A549 (cell line): ENCODE measurements around the gene MAPK4. TPM values are rescaled to one million over a fixed set of nuclear protein-coding genes. Genes with fewer than 3 reads are reported as not detected.

Source experiments
- ATAC-seq, 2 experiments: fragments of 200-7000 bp in 1 of 2; fragments of >200 bp in 1 of 2; cut with Nextera tagmentation in 1 of 2; cut with Tn5 transposase in 1 of 2; 3 replicates each; pipeline versions ENCODE4 v1.8.0 to v1.9.1; 2018 to 2020; ENCODE audit warnings: mild to moderate bottlenecking in 1 of 2, moderate library complexity in 1 of 2
- CTCF ChIA-PET: fragments of 300-600 bp; sonication (Branson Sonifier 250); formaldehyde crosslinking; extraction: SDS; loops from one replicate; lab custom pipeline; 2021; ENCODE audit warnings: antibody characterized with exemption, inconsistent platforms; lab: Yijun Ruan, JAX
- POLR2A ChIA-PET: fragments of 350-600 bp; formaldehyde crosslinking; extraction: SDS; loops from one replicate; lab custom pipeline; 2021; ENCODE audit warnings: antibody characterized with exemption, inconsistent platforms; lab: Yijun Ruan, JAX
- DNase-seq, 2 experiments: peaks; one replicate each; pipeline versions ENCODE4 v3.0.0 to v3.0.0-alpha.2; 2011 to 2016; ENCODE audit warnings: low read depth in 1 of 2, low spot score in 1 of 2
- FAIRE-seq: peaks from 2 replicates; lab custom pipeline; 2011; peaks lifted over from hg19 to GRCh38; lab: Jason Lieb, UNC
- H3K27ac ChIP-seq, 2 experiments: fragments of >200 bp; sonication (Bioruptor Twin); formaldehyde crosslinking; 3 replicates each; pipeline ENCODE4 v1.5.1; 2016 to 2017
- H3K4me1 ChIP-seq: fragments of >200 bp; sonication (Bioruptor Twin); formaldehyde crosslinking; 3 replicates; pipeline ENCODE4 v1.6.1; 2016
- H3K4me2 ChIP-seq: fragments of >200 bp; sonication (Bioruptor Twin); formaldehyde crosslinking; 3 replicates; pipeline ENCODE4 v1.6.1; 2016
- H3K4me3 ChIP-seq: fragments of >200 bp; sonication (Bioruptor Twin); formaldehyde crosslinking; 3 replicates; pipeline ENCODE4 v1.5.1; 2016
- H3K9me3 ChIP-seq: fragments of >200 bp; sonication (Bioruptor Twin); formaldehyde crosslinking; 3 replicates; pipeline ENCODE4 v1.6.1; 2016
- BHLHE40 ChIP-seq: IDR thresholded peaks from 2 replicates; pipeline ENCODE4 v1.6.1; 2012; ENCODE audit warnings: low read depth, low read length, inconsistent platforms
- CEBPB ChIP-seq, 2 experiments: fragments of >200 bp in 1 of 2; sonication (Bioruptor Twin) in 1 of 2; formaldehyde crosslinking in 1 of 2; IDR thresholded peaks; 2 replicates each; pipeline ENCODE4 v1.6.1; 2012 to 2016
- CHD2 ChIP-seq: fragments of 150-350 bp; IDR thresholded peaks from 2 replicates; pipeline ENCODE4 v1.6.1; 2014; ENCODE audit warnings: low read length; ENCODE audit not compliant: partially characterized antibody
- EHF ChIP-seq: fragments of 250-450 bp; sonication (Bioruptor Pico); IDR thresholded peaks from 2 replicates; pipeline ENCODE4 v1.5.0; 2020; ENCODE audit warnings: mild to moderate bottlenecking
- EHMT2 ChIP-seq: fragments of 200-600 bp; sonication (generic); IDR thresholded peaks from 2 replicates; pipeline ENCODE4 v1.6.1; 2016; ENCODE audit warnings: antibody characterized with exemption, low read depth, mild to moderate bottlenecking, moderate library complexity
- EP300 ChIP-seq, 2 experiments: fragments of >200 bp; sonication (Bioruptor Twin); formaldehyde crosslinking; IDR thresholded peaks; 2 replicates in 1 of 2; 3 replicates in 1 of 2; pipeline ENCODE4 v1.6.1; 2016 to 2017
- FOSB ChIP-seq: fragments of 250-450 bp; sonication (Bioruptor Pico); IDR thresholded peaks from 2 replicates; pipeline ENCODE4 v1.5.0; 2020; ENCODE audit warnings: mild to moderate bottlenecking, moderate library complexity
- HDAC2 ChIP-seq: fragments of 200-600 bp; sonication (generic); IDR thresholded peaks from 2 replicates; pipeline ENCODE4 v1.6.1; 2016
- HEYL ChIP-seq: fragments of 250-450 bp; sonication (Bioruptor Pico); IDR thresholded peaks from 2 replicates; pipeline ENCODE4 v1.8.0; 2021; ENCODE audit warnings: mild to moderate bottlenecking, moderate library complexity
- JUNB ChIP-seq: fragments of >200 bp; sonication (Bioruptor Twin); formaldehyde crosslinking; IDR thresholded peaks from 2 replicates; pipeline ENCODE4 v1.6.1; 2016
- KDM1A ChIP-seq: fragments of 200-600 bp; sonication (generic); IDR thresholded peaks from 2 replicates; pipeline ENCODE4 v1.6.1; 2016; ENCODE audit warnings: low read depth, mild to moderate bottlenecking
- KDM5A ChIP-seq: fragments of 200-600 bp; sonication (generic); IDR thresholded peaks from 2 replicates; pipeline ENCODE4 v1.6.1; 2016; ENCODE audit warnings: antibody characterized with exemption, mild to moderate bottlenecking
- NPAS2 ChIP-seq: fragments of 250-450 bp; sonication (Bioruptor Pico); IDR thresholded peaks from 2 replicates; pipeline ENCODE4 v1.8.0; 2022; ENCODE audit warnings: mild to moderate bottlenecking, moderate library complexity, borderline replicate concordance
- PHF8 ChIP-seq: fragments of 200-600 bp; sonication (generic); IDR thresholded peaks from 2 replicates; pipeline ENCODE4 v1.6.1; 2016; ENCODE audit warnings: low read depth, mild to moderate bottlenecking, antibody characterized with exemption, moderate library complexity, borderline replicate concordance
- RAD21 ChIP-seq, 2 experiments: fragments of >200 bp in 1 of 2; sonication (Bioruptor Twin) in 1 of 2; formaldehyde crosslinking in 1 of 2; IDR thresholded peaks in 1 of 2; conservative IDR thresholded peaks in 1 of 2; 2 replicates in 1 of 2; 3 replicates in 1 of 2; pipeline ENCODE4 v1.6.1; 2012 to 2018; ENCODE audit warnings: inconsistent platforms in 1 of 2
- RARB ChIP-seq: fragments of 250-450 bp; sonication (Bioruptor Pico); IDR thresholded peaks from 2 replicates; pipeline ENCODE4 v1.8.0; 2021; ENCODE audit warnings: mild to moderate bottlenecking, moderate library complexity
- RCOR1 ChIP-seq: fragments of 150-350 bp; IDR thresholded peaks from 2 replicates; pipeline ENCODE4 v1.6.1; 2014; ENCODE audit warnings: antibody characterized with exemption, low read length, low read depth
- RNF2 ChIP-seq: fragments of 200-600 bp; sonication (generic); IDR thresholded peaks from 2 replicates; pipeline ENCODE4 v1.6.1; 2016; ENCODE audit warnings: low read depth, mild to moderate bottlenecking, antibody characterized with exemption, moderate library complexity, borderline replicate concordance
- SREBF2 ChIP-seq: fragments of 450-650 bp; IDR thresholded peaks from 2 replicates; pipeline ENCODE4 v1.6.1; 2014; ENCODE audit warnings: mild to moderate bottlenecking, moderate library complexity
- ZC3H11A ChIP-seq: fragments of 450-650 bp; IDR thresholded peaks from 2 replicates; pipeline ENCODE4 v1.6.1; 2014; ENCODE audit warnings: antibody characterized with exemption, mild to moderate bottlenecking
- ZNF302 ChIP-seq: fragments of 250-450 bp; sonication (Bioruptor Pico); IDR thresholded peaks from 2 replicates; pipeline ENCODE4 v1.9.0; 2021; ENCODE audit warnings: inconsistent platforms, mild to moderate bottlenecking, moderate library complexity
- ZSCAN20 ChIP-seq: fragments of 250-450 bp; sonication (Bioruptor Pico); IDR thresholded peaks from 2 replicates; pipeline ENCODE4 v1.8.0; 2022; ENCODE audit warnings: mild to moderate bottlenecking, moderate library complexity
- WGBS: methylation state at CpG from one replicate; pipeline ENCODE4 v1.1.6; 2017; ENCODE audit errors: missing lambda C conversion rate; 5-methylcytosine and 5-hydroxymethylcytosine counted together
- polyA plus RNA-seq, 4 experiments: library from polyadenylated mRNA; depleted of rRNA in 3 of 4; stranded (reverse); fragments of >200 nt; fragmentation: RNase III in 1 of 4; extraction: RNeasy Plus Mini Kit Qiagen cat#74134 plus additional on column Dnase treatment in 1 of 4; gene quantifications; 2 replicates in 3 of 4; 3 replicates in 1 of 4; pipeline ENCODE4 v1.2.3, GENCODE V29; 2011 to 2017
- TF ChIP-seq, protein P1 (sequence below): fragments of >200 bp; sonication (Bioruptor Twin); formaldehyde crosslinking; IDR thresholded peaks from 2 replicates; pipeline ENCODE4 v1.6.1; 2016
- TF ChIP-seq, protein P2 (sequence below): fragments of 450-650 bp; IDR thresholded peaks from 2 replicates; pipeline ENCODE4 v1.6.1; 2014; ENCODE audit warnings: antibody characterized with exemption
- TF ChIP-seq, protein P3 (sequence below): fragments of 250-450 bp; sonication (Bioruptor Pico); IDR thresholded peaks from 2 replicates; pipeline ENCODE4 v1.5.0; 2021; ENCODE audit warnings: mild to moderate bottlenecking, moderate library complexity, borderline replicate concordance

Gene MAPK4
- polyA plus RNA-seq, 2 of the 4 experiments (the other 2 are of a cell fraction), result 0.01 TPM; not detected in 1

DNA sequence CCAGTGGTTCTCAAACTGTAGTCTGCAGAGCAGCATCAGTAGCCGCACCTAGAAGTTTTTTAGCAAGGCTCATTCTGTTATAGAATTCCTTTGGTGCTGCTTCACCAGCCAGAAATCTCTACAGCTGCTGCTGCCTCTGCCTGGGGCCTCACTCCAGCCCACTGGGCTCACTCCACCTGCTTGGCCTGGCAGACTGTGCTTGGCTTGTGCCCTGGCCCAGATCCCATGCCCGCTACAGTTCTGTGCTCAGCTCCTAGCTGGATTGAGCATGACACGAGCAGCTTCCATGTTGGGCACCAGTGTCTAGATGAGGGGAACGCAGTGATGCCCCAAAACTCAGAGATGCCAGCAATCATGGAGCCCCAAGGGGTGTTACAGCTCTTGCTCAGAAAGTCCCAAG lies 22.6 kb downstream of the MAPK4 start:
- TF ChIP-seq KDM1A, result no peak
- TF ChIP-seq EP300 (IDR thresholded peaks at IDR 0.05), result no peak
- no peak for TF ChIP-seq CEBPB (IDR thresholded peaks at IDR 0.05)
- TF ChIP-seq ZC3H11A, result no peak
- no peak for TF ChIP-seq KDM5A
- TF ChIP-seq RCOR1, result no peak
- no peak for TF ChIP-seq EHMT2
- TF ChIP-seq JUNB, result no peak
- no peak for TF ChIP-seq RNF2
- no peak for TF ChIP-seq SREBF2
- TF ChIP-seq, protein P1, sequence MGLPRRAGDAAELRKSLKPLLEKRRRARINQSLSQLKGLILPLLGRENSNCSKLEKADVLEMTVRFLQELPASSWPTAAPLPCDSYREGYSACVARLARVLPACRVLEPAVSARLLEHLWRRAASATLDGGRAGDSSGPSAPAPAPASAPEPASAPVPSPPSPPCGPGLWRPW, result no peak
- TF ChIP-seq, all 56 proteins: peak for 0
- no peaks in the 10 kb centered on the region for H3K4me1 ChIP-seq
- CTCF ChIA-PET, result no interaction called here
- H3K4me2 ChIP-seq, result no peak overlapping the region
- 10% methylated on average over 2 of the region's 4 CpGs for WGBS
- DNase-seq (no peak), FAIRE-seq (no peak), ATAC-seq (no peak)
- H3K27ac ChIP-seq, result no peak overlapping the region
- H3K4me3 ChIP-seq, result no peak overlapping the region
- no peaks in the 10 kb centered on the region for H3K9me3 ChIP-seq
- POLR2A ChIA-PET, result no interaction called here

DNA sequence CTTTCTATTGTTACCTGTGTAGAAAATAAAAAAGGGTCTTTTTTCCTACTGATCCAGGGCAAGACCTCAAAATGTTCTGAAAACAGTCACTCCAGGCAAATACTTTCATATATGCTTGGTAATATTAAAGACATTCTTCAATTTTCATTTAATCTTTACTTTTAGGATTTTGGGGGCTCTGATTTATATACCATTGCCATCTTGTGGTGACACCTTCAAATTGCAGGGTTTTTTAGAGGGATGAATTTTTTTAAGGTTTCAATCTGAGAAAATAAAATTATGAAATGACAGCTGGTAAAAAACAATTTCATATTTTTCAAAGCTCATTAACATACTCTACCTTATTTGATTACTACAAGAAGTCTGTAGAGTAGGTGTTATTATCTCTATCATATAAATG lies 26.8 kb downstream of the MAPK4 start:
- Histone ChIP-seq H3K4me1 (no peaks in the 10 kb centered on the region), H3K4me3 (no peak overlapping the region), H3K4me2 (no peak overlapping the region), H3K27ac (no peak overlapping the region), H3K9me3 (no peaks in the 10 kb centered on the region)
- no peak for FAIRE-seq
- no peak for ATAC-seq
- CTCF ChIA-PET, result interaction anchor here (1.4 kb wide), 1 partner anchor 12 kb away, joined by 3 read pairs; no protein-coding TSS in a partner anchor
- no peak for DNase-seq
- POLR2A ChIA-PET, result no interaction called here
- TF ChIP-seq RAD21 (conservative IDR thresholded peaks at IDR 0.05 in 1 of 2, IDR thresholded peaks at IDR 0.05 in 1 of 2) (peak in 1 of 2 experiments; percentile 18; a peak in 1 of 5 replicates), EHMT2 (no peak)

DNA sequence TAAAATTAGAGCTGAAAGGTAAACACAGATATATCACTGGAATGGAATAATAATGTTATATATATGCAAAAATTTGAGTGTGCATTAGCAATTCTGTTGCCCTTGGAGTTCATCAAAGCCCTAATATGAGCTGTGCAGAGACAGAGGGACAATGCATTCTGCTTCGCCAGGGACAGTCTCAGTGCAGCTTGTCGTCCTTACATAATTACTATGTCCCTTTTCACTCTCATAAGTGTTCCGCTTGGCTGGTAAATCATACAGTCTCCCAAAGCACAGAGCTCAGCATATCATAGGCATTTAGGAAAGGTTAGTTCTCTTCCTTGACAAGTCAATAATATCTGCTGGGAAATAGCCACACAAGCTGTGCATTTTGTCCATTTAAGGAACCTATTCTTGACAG lies 30.7 kb downstream of the MAPK4 start:
- ChIA-PET POLR2A (no interaction called here), CTCF (interaction anchor here (1.2 kb wide), 1 partner anchor 13 kb away, joined by 3 read pairs; no protein-coding TSS in a partner anchor)
- no peak overlapping the region for H3K4me2 ChIP-seq
- H3K4me1 ChIP-seq, result no peaks in the 10 kb centered on the region
- no peaks in the 10 kb centered on the region; the same call in 2 of the 3 replicates for H3K9me3 ChIP-seq
- no peak for TF ChIP-seq BHLHE40
- no peak for TF ChIP-seq RNF2
- DNase-seq (no peak), FAIRE-seq (no peak), ATAC-seq (no peak)
- no peak overlapping the region for H3K4me3 ChIP-seq
- no peak overlapping the region for H3K27ac ChIP-seq
- 34% methylated on average over 3 of the region's 3 CpGs for WGBS

DNA sequence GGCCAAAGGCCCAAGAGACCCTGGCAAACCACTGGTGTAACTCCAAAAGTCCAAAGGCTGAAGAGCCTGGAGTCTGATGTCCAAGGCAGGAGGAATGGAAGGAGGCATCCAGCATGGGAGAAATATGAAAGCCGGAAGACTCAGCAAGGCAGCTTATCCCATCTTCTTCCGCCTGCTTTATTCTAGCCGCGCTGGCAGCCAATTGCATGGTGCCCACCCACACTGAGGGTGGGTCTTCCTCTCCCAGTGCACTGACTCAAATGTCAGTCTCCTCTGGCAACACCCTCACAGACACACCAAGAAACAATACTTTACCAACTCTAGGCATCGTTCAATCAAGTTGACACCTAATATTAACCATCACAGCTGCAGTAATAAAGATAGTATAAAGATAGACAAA lies 34.1 kb downstream of the MAPK4 start:
- ATAC-seq (no peak), FAIRE-seq (no peak), DNase-seq (no peak)
- 77% methylated on average over 5 of the region's 5 CpGs for WGBS
- H3K4me2 ChIP-seq, result no peak overlapping the region
- ChIA-PET POLR2A (no interaction called here), CTCF (interaction anchor here (0.7 kb wide), 1 partner anchor 86 kb away, joined by 4 read pairs; no protein-coding TSS in a partner anchor)
- H3K4me3 ChIP-seq, result no peak overlapping the region
- H3K4me1 ChIP-seq, result no peaks in the 10 kb centered on the region
- no peak overlapping the region for H3K27ac ChIP-seq
- H3K9me3 ChIP-seq, result no peaks in the 10 kb centered on the region; the same call in 2 of the 3 replicates
- TF ChIP-seq KDM1A (no peak), ZSCAN20 (CRISPR knock-in tag) (no peak), CEBPB (IDR thresholded peaks at IDR 0.05) (no peak)
- TF ChIP-seq, protein P2, sequence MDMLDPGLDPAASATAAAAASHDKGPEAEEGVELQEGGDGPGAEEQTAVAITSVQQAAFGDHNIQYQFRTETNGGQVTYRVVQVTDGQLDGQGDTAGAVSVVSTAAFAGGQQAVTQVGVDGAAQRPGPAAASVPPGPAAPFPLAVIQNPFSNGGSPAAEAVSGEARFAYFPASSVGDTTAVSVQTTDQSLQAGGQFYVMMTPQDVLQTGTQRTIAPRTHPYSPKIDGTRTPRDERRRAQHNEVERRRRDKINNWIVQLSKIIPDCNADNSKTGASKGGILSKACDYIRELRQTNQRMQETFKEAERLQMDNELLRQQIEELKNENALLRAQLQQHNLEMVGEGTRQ, result no peak

DNA sequence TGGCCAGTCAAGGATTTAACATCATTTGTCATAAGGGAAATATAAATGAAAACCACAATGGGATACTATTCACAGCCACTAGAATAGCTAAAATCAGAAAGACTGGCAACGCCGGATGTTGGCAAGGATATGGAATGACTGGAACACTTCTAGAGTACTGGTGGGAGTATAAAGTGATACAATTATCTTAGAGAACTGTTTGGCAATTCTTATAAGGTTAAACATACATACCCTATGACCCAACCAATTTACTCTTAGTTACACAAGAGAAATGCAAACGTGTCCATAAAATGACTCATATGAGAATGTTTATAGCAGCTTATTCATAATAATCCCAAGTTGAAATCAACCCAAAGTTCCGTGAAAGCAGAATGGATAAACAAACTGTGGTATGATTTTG lies 35.1 kb downstream of the MAPK4 start:
- POLR2A ChIA-PET, result no interaction called here
- ATAC-seq, result no peak

More for the DNA sequence above, 35.1 kb downstream of the MAPK4 start:
- no peaks in the 10 kb centered on the region for H3K4me1 ChIP-seq
- 4% methylated on average over 4 of the region's 4 CpGs for WGBS
- TF ChIP-seq KDM5A (no peak), EHMT2 (no peak), ZNF302 (CRISPR knock-in tag) (no peak), HEYL (CRISPR knock-in tag) (no peak), EHF (CRISPR knock-in tag) (no peak), FOSB (CRISPR knock-in tag) (no peak), HDAC2 (no peak), PHF8 (no peak), CHD2 (no peak), ZC3H11A (no peak), NPAS2 (CRISPR knock-in tag) (no peak), RARB (CRISPR knock-in tag) (no peak)
- TF ChIP-seq, protein P3, sequence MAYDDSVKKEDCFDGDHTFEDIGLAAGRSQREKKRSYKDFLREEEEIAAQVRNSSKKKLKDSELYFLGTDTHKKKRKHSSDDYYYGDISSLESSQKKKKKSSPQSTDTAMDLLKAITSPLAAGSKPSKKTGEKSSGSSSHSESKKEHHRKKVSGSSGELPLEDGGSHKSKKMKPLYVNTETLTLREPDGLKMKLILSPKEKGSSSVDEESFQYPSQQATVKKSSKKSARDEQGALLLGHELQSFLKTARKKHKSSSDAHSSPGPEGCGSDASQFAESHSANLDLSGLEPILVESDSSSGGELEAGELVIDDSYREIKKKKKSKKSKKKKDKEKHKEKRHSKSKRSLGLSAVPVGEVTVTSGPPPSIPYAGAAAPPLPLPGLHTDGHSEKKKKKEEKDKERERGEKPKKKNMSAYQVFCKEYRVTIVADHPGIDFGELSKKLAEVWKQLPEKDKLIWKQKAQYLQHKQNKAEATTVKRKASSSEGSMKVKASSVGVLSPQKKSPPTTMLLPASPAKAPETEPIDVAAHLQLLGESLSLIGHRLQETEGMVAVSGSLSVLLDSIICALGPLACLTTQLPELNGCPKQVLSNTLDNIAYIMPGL (CRISPR knock-in tag), result no peak
- DNase-seq, result no peak
- H3K9me3 ChIP-seq, result no peaks in the 10 kb centered on the region; the same call in 2 of the 3 replicates
- no peak for FAIRE-seq
- no peak overlapping the region for H3K27ac ChIP-seq
- CTCF ChIA-PET, result no interaction called here
- H3K4me3 ChIP-seq, result no peak overlapping the region
- H3K4me2 ChIP-seq, result no peak overlapping the region
